GM12878 (cell line): ENCODE results near the gene CCDC136.

Experiments
- EP300 ChIP-seq, 2 experiments: fragments of 150-350 bp in 1 of 2; IDR thresholded peaks; 2 replicates each; pipeline ENCODE4 v1.6.1; 2011 to 2012; ENCODE audit warnings: low read depth in 2 of 2, low read length in 2 of 2, borderline replicate concordance in 1 of 2, improper control_type of control experiment in 1 of 2, inconsistent platforms in 1 of 2; ENCODE audit not compliant: control insufficient read depth in 1 of 2
- MYB ChIP-seq: fragments of 150-350 bp; IDR thresholded peaks from 2 replicates; pipeline ENCODE4 v1.6.1; 2014; ENCODE audit warnings: mild to moderate bottlenecking, low read depth, low read length, borderline replicate concordance
- NFIC ChIP-seq: IDR thresholded peaks from 2 replicates; pipeline ENCODE4 v1.6.1; 2012; ENCODE audit warnings: low read depth, mild to moderate bottlenecking, inconsistent platforms, low read length, moderate library complexity
- POLR2A ChIP-seq: IDR thresholded peaks from 2 replicates; pipeline ENCODE4 v1.6.1; 2011; ENCODE audit warnings: low read depth, mild to moderate bottlenecking, low read length
- ZNF217 ChIP-seq: fragments of 450-650 bp; IDR thresholded peaks from 2 replicates; pipeline ENCODE4 v1.6.1; 2017; ENCODE audit warnings: antibody characterized with exemption, mild to moderate bottlenecking
- TF ChIP-seq, protein P1 (sequence below): IDR thresholded peaks from 2 replicates; pipeline ENCODE4 v1.6.1; 2011; ENCODE audit warnings: mild to moderate bottlenecking, low read depth, low read length, moderate library complexity; ENCODE audit not compliant: insufficient replicate concordance
- TF ChIP-seq, protein P2 (sequence below), 3 experiments: IDR thresholded peaks in 2 of 3; conservative IDR thresholded peaks in 1 of 3; 2 replicates each; pipeline ENCODE4 v1.5.1; 2011; ENCODE audit warnings: low read depth in 3 of 3, low read length in 3 of 3, mild to moderate bottlenecking in 3 of 3, control low read depth in 2 of 3, moderate library complexity in 2 of 3, inconsistent platforms in 1 of 3, mixed read lengths in 1 of 3; ENCODE audit not compliant: control insufficient read depth in 2 of 3, insufficient read depth in 1 of 3; ENCODE audit errors: extremely low read depth in 1 of 3

DNA sequence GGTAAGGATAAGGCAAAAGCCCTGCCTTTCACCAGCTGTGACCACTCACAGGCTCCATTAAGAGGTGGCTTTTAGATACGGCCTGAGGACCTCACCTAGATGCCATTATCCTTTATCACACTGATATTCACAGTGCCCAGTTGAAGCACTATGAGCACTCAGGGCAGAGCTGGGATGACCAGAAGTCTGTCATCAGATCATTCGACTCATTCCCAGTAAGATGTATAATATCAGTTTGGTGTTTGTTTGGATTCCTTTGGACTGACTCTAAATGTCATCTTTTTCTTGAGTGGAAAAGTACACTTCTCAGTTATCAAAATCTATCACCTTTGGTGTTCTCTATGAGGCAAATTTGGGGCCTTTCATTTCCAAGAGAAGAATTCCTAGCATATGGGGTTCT, 18.7 kb downstream of the CCDC136 start:
- no peak for TF ChIP-seq EP300 (IDR thresholded peaks at IDR 0.05; ENCODE audit: borderline replicate concordance in 1 of 2, control insufficient read depth in 1 of 2, low read depth in 2 of 2, low read length in 2 of 2)
- no peak for TF ChIP-seq NFIC
- TF ChIP-seq, protein P1, sequence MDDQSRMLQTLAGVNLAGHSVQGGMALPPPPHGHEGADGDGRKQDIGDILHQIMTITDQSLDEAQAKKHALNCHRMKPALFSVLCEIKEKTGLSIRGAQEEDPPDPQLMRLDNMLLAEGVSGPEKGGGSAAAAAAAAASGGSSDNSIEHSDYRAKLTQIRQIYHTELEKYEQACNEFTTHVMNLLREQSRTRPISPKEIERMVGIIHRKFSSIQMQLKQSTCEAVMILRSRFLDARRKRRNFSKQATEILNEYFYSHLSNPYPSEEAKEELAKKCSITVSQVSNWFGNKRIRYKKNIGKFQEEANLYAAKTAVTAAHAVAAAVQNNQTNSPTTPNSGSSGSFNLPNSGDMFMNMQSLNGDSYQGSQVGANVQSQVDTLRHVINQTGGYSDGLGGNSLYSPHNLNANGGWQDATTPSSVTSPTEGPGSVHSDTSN: no peak
- TF ChIP-seq, protein P2, sequence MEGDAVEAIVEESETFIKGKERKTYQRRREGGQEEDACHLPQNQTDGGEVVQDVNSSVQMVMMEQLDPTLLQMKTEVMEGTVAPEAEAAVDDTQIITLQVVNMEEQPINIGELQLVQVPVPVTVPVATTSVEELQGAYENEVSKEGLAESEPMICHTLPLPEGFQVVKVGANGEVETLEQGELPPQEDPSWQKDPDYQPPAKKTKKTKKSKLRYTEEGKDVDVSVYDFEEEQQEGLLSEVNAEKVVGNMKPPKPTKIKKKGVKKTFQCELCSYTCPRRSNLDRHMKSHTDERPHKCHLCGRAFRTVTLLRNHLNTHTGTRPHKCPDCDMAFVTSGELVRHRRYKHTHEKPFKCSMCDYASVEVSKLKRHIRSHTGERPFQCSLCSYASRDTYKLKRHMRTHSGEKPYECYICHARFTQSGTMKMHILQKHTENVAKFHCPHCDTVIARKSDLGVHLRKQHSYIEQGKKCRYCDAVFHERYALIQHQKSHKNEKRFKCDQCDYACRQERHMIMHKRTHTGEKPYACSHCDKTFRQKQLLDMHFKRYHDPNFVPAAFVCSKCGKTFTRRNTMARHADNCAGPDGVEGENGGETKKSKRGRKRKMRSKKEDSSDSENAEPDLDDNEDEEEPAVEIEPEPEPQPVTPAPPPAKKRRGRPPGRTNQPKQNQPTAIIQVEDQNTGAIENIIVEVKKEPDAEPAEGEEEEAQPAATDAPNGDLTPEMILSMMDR (IDR thresholded peaks at IDR 0.05 in 2 of 3, conservative IDR thresholded peaks at IDR 0.05 in 1 of 3; ENCODE audit: control insufficient read depth in 2 of 3, extremely low read depth in 1 of 3, insufficient read depth in 1 of 3, low read depth in 3 of 3, low read length in 3 of 3): no peak
- TF ChIP-seq POLR2A: no peak
- no peak for TF ChIP-seq ZNF217
- no peak for TF ChIP-seq MYB
